Upper lobe of right lung (tissue), 1 donor: ENCODE measurements around the gene ACTG2. TPM values are rescaled to one million over a fixed set of nuclear protein-coding genes. Genes with fewer than 3 reads are reported as not detected.

Source experiments
- ATAC-seq: fragments of 200-7000 bp; cut with Tn5 transposase; one replicate; pipeline ENCODE4 v1.9.1; 2020; ENCODE audit warnings: mild to moderate bottlenecking, moderate library complexity
- DNase-seq: peaks from one replicate; pipeline ENCODE4 v3.0.0-alpha.2; 2020
- H3K27ac ChIP-seq: fragments of 200-600 bp; one replicate; pipeline ENCODE4 v1.8.0; 2022
- H3K27me3 ChIP-seq: fragments of 200-600 bp; one replicate; pipeline ENCODE4 v1.8.0; 2022; ENCODE audit warnings: mild to moderate bottlenecking
- H3K36me3 ChIP-seq: fragments of 200-600 bp; one replicate; pipeline ENCODE4 v1.8.0; 2022
- H3K4me1 ChIP-seq: fragments of 200-600 bp; one replicate; pipeline ENCODE4 v1.8.0; 2022
- H3K4me3 ChIP-seq: fragments of 200-600 bp; one replicate; pipeline ENCODE4 v1.8.0; 2022; ENCODE audit warnings: mild to moderate bottlenecking
- H3K9me3 ChIP-seq: fragments of 200-600 bp; one replicate; pipeline ENCODE4 v1.8.0; 2022
- CTCF ChIP-seq: fragments of 200-600 bp; IDR thresholded peaks from one replicate; pipeline ENCODE4 v1.8.0; 2022; ENCODE audit warnings: antibody characterized with exemption
- intact Hi-C: fragments of 100-400 bp; cut with DNase I; formaldehyde crosslinking; loops from one replicate; pipeline ENCODE4 v1.11.0; 2022
- total RNA-seq: library from RNA; stranded (reverse); fragmentation: NEBNext Ultra II Directional; extraction: Animal tissue kit (Norgen Biotek cat#: 25700); gene quantifications from one replicate; pipeline ENCODE4 v1.2.1, GENCODE V29; 2021
- donor health status: DM: no; HTN: yes; CAD: no; lungs with severe emphysema.

ACTG2 gene
- total RNA-seq, 1 donor from 2014 or later, result 37.9 TPM

DNA sequence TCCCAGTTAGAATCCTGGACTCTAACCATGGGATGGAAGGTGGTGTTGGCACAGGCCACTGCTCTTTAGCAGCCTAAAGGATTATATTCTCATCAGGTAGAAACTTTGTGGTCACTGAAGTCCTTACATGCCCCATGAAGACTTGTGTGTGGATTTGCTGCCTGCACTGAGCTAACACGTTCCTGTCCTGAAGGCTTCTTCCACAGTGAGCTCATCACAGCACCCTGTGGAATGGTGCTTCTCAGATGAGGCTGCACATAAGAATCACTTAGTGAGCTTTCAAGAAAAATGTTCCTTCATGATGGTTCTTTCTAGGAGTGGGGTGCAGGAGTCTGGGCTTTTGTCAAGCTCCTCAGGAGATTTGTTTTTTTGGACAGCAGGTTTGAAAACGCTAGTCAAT is 37.3 kb upstream of the ACTG2 start:
- no peaks in the 10 kb centered on the region for H3K27me3 ChIP-seq
- H3K27ac ChIP-seq, result no peak overlapping the region
- no peak overlapping the region for H3K4me3 ChIP-seq
- intact Hi-C loops, result no loop called here
- H3K36me3 ChIP-seq, result peaks cover 93% of the 10 kb centered on the region
- ATAC-seq (no peak), DNase-seq (no peak)
- no peaks in the 10 kb centered on the region for H3K9me3 ChIP-seq
- no peaks in the 10 kb centered on the region for H3K4me1 ChIP-seq
- no peak for TF ChIP-seq CTCF

GRCh38 chr2:73856214-73856613 is 36.6 kb upstream of the ACTG2 start:
- no peaks in the 10 kb centered on the region for H3K9me3 ChIP-seq
- no peaks in the 10 kb centered on the region for H3K27me3 ChIP-seq
- no peak for TF ChIP-seq CTCF
- no peaks in the 10 kb centered on the region for H3K4me1 ChIP-seq
- H3K36me3 ChIP-seq, result peaks cover 93% of the 10 kb centered on the region
- intact Hi-C loops, result no loop called here
- no peak overlapping the region for H3K4me3 ChIP-seq
- H3K27ac ChIP-seq, result no peak overlapping the region
- ATAC-seq, result no peak
- no peak for DNase-seq

DNA sequence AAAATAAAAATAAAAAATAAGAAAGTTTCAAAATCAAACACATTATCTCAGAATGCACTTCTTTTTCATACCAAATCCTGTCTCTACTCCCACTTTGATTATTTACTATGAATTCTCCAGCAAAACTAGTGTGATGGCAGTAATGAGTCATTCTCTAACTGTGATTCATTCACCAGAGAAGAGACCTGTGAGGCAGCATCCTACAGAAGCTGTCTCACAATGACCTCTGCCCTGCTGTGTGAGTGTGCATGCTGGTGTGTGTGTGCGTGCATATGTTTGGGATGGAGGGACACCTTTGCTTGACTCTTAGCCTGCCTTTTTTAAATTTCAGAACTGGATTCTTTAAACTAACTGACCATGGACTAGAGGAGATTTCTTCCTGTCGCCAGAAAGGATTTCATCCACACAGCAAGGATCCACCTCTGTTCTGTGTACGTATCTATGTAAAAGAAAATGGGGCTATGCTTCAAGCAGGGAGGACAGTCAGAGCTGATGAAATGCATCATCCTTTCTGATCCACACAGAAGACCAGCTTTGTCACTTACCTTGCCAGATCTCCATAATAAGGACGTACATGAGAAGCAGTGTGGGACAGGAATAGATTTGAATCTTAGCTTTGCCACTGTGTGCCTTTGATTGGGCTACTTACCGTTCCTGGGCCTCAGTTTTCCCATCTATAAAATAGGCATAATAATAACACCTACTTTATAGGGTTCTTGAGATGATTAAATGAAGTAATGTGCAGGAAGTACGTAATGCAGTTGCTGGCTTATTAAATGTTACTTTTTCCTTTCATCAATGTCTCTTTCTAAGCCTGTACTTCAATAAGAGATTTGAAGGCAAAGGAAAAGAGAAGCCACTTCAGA is 32.9 kb upstream of the ACTG2 start:
- DNase-seq, result no peak
- no peaks in the 10 kb centered on the region for H3K4me1 ChIP-seq
- H3K36me3 ChIP-seq, result peaks cover 93% of the 10 kb centered on the region
- H3K27me3 ChIP-seq, result no peaks in the 10 kb centered on the region
- intact Hi-C loops, result no loop called here
- ATAC-seq, result no peak
- no peak for TF ChIP-seq CTCF
- no peak overlapping the region for H3K27ac ChIP-seq
- no peaks in the 10 kb centered on the region for H3K9me3 ChIP-seq
- H3K4me3 ChIP-seq, result no peak overlapping the region

DNA sequence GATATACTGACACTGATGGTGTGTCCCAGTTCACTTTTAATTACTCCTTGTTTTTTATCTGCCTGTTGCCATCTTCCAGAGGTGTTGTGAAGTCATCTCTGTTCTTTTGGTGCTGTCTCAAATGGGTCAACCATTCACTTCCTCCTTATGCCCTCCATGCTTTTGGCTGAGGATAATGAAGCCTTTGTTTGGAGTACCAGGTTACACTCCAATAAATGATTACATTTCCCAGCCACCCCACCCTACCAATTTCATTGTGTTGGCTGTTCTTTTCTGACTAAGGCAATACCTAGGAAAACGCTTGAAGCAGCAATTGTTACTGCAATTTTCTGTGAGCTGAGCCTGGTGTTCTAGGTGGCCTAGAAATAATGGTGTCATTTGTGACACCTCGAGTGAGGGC is 29.8 kb upstream of the ACTG2 start:
- H3K4me1 ChIP-seq, result no peaks in the 10 kb centered on the region
- H3K9me3 ChIP-seq, result no peaks in the 10 kb centered on the region
- no peak for DNase-seq
- TF ChIP-seq CTCF, result no peak
- intact Hi-C loops, result no loop called here
- no peak overlapping the region for H3K27ac ChIP-seq
- H3K36me3 ChIP-seq, result peaks cover 80% of the 10 kb centered on the region
- no peak overlapping the region for H3K4me3 ChIP-seq
- no peak for ATAC-seq
- no peaks in the 10 kb centered on the region for H3K27me3 ChIP-seq

GRCh38 chr2:73868204-73868978 is 24.4 kb upstream of the ACTG2 start:
- Histone ChIP-seq H3K36me3 (peaks cover 30% of the 10 kb centered on the region), H3K27me3 (no peaks in the 10 kb centered on the region), H3K27ac (no peak overlapping the region), H3K4me1 (peaks cover 4% of the 10 kb centered on the region), H3K4me3 (no peak overlapping the region), H3K9me3 (no peaks in the 10 kb centered on the region)
- ATAC-seq, result no peak
- TF ChIP-seq CTCF, result no peak
- DNase-seq, result no peak
- intact Hi-C loops, result no loop called here
